ENCODE measurements around the gene TMEM209.
"Not testable (repeated sequence)": the region's sequence is repeated elsewhere in the genome, so short reads cannot be mapped to it uniquely, and the experiment has no call there.

TMEM209 gene

DNA sequence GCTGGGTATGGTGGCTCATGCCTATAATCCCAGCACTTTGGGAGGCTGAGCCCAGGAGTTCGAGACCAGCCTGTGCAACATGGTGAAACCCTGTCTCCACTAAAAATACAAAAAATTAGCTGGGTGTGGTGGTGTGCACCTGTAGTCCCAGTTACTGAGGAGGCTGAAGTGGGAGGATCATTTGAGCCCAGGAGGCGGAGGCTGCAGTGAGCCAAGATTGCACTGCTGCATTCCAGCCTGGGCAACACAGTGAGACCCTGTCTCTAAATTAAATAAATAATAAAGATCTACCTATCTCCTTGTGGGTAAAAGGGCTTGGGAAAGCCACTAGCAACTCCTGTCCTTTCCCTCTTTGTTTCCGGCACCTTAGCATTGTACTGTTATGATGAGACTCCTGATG is 78.4 kb downstream of the TMEM209 start:
- not testable (repeated sequence) for DNase-seq (ENCODE audit: low spot score)

DNA sequence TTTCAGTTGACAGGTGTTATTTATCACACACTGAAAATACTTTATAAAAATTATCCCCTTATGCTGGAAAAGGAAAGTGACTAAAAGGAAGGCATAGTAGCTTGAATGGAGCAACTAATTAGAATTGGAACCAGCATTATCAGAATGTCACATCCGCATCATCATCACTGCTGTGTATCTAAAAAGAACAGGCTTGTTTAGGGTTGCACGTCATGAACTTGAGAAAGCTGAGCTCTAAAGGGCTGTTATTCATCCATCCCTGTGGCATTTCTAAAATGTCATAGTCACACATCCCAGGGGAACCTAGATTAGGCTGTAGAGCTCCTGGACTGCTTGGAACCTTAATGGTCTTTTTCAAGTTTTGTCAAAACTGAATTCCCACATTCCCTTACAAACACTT is 80.5 kb downstream of the TMEM209 start:
- DNase-seq (ENCODE audit: low spot score) = no peak

DNA sequence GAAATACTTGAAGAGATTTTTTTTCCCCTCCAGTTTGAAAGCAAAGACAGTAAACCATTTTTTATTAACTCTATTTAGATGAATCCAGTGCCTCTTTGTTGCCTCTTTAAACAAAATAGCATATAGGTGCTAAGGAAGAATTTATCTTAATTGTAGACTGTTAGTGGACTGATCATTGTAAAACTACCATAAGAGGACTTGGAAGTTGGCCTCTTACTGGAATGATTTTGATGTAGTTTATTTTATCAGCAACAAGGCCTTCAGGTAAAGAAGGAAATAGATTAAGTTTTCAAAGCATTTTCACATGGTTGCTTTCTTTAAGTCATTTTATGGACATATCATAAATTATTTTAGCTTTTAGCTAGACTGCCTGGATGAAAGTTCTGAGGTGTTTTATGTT is 81.7 kb downstream of the TMEM209 start:
- no peak for DNase-seq (ENCODE audit: low spot score)

DNA sequence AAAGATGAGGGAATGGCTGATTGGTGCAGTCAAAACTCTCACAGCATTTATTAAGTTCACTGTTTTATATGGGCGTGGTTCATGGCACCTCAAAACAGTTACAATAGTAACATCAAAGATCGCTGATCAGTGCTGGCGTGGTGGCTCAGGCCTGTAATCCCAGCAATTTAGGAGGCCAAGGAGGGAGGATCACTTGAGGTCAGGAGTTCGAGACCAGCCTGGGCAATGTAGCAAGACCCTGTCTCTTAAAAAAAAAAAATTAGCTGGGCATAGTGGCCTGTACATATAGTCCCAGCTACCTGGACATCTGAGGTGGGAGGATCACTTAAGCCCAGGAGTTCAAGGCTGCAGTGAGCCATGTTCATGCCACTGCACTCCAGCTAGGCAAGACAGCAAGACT is 86.4 kb downstream of the TMEM209 start:
- no peak for DNase-seq (ENCODE audit: low spot score)

DNA sequence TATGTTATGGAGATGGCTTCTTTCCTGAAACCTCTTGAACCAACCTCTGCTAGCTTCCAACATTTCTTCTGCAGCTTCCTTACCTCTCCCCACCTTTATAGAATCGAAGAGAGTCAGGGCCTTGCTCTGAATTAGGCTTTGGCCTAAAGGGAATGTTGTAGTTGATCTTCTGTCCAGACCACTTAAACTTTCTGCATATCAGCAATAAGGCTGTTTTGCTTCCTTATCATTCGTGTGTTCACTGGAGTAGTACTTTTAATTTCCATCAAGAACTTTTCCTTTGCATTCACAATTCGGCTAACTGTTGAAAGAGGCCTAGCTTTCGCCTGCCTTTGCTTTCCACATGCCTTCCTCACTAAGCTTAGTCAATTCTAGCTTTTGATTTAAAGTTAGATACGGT is 86.9 kb downstream of the TMEM209 start:
- DNase-seq (ENCODE audit: low spot score) = no peak

DNA sequence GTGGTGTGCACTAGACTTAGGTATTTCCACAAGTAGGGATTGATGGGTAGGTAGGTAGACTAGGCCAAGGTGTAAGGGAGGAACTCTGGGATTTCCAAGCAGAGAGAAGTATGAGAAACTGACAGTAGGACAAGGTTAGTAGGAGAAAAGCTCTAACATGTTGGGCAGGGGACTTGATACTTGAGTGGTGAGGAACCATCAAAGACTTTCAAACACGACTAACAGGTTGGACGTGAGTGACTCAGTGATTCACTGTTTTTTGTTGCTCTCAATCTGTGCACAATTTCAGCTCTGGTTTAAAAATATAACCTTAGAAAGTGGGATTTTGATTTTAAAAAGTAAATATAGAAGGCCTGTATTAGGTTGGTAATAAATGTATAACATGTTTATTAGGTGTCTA is 90.4 kb downstream of the TMEM209 start:
- DNase-seq (ENCODE audit: low spot score) = no peak

Measured in kidney capillary endothelial cell (primary cell).